Inflammatory macrophage (primary cell): ENCODE results near the gene DSE.

ENCODE experiments used
- DNase-seq, 2 donors: peaks; one replicate each; pipeline ENCODE4 v3.0.0-alpha.2; 2020 to 2022

DSE gene

DNA sequence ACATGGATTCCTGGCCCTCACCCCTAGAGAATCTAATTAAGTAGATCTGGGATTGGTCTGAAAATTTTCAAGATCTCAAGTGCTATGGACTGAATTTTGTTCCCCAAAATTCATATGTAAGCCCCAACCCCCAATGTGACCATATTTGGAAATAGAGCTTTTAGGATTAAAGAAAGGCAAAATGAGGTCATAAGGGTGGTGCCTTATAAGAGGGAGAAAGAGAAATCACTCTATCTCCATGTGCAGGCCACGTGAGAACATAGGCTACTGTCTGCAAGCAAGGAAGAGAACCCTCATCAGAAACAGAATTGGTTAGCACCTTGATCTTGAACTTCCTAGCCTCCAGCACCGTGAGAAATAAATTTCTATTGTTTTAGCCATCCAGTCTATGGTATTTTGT lies 8.5 kb upstream of the DSE start:
- DNase-seq: peak in 1 of 2 donors; percentile 72

- DNase-seq: peak; percentile 73 to 91
Measured at GRCh38 chr6:116363759-116364158, 7.0 kb upstream of the DSE start.

- DNase-seq: peak; percentile 43 to 67
Measured at GRCh38 chr6:116364321-116364720, 6.4 kb upstream of the DSE start.

DNA sequence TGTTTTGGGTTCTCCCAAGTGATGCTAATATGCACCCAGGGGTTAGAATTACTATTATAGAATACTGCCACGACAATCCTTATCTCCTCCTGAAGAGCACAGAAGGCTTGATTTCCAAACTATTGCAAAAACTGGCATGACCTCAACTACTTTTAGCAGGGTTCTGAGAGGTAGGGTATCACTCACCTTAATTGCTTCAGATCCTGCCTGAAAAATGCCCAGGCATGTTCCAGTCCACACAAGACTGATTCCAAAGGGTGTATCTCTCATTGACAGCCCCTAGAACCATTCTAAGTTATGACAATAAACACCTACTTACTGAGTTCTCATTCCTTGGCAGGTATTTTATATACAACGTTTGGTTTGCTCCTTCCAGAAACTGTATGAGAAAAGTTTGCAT lies 5.0 kb upstream of the DSE start:
- no peak for DNase-seq

DNA sequence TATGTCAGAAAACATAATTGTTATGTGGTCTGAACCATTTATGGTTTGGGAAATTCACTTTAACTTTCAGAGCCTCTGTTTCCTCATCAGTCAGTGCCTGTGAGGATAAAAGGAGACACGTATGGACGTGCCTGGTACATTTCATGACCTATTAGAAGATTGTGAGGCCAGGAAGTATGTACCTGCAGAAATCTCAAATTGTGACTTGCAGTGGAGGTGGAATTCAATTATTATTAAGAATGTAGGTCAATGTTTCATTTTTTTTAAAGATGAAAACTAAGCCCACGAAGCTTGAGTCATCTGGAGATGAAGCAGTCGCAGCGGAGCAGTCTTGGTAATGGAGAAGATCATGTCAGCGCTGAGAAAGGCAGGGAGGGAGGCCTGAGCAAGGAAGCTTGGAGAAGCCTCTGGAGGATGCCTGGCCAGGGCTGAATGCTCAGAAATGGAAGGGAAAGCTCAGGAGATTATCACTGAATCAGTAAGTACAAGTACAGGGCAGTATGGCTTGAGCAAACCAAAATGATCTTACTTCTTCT lies 3.9 kb upstream of the DSE start:
- no peak for DNase-seq

GRCh38 chr6:116369540-116369939 lies 1.2 kb upstream of the DSE start:
- DNase-seq: peak in 1 of 2 donors; percentile 57

GRCh38 chr6:116369964-116370759 lies 585 bp upstream of the DSE start:
- no peak for DNase-seq

GRCh38 chr6:116371120-116371917 lies 572 bp downstream of the DSE start:
- peak; percentile 67 to 82 for DNase-seq

DNA sequence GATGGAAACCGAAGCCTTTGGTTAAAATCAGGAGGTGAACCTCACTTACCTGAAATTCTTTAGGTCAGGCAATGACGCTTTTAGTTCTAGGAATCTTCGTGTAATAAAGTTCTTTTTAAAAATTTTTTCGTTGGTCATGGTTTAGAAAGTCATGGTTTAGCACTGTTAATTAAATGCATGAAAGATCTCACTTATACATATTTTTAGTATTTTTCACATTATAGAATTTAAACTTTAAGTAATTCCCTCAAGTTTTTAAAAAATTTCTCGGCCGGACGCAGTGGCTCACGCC lies 1.1 kb downstream of the DSE start:
- no peak for DNase-seq

- DNase-seq: no peak
Measured at GRCh38 chr6:116373300-116373699, 2.6 kb downstream of the DSE start.

DNA sequence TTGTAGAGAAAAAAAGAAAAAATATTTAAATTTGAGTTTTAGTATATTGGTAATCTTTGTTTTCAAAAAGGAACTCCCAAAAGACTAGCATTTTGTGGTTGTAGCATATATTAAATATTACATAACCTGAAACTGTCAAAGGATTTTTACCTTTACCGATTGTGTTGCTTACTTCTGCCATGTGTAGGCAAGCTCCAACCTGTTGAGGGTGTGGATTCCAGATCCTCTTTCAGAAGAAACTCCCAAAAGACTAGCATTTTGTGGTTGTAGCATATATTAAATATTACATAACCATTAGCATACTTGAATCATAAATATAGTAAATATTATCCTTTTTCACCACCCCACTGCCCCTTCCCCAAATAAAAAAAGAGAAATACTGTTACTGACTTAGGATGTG lies 3.2 kb downstream of the DSE start:
- no peak for DNase-seq

- no peak for DNase-seq
Measured at GRCh38 chr6:116374586-116374985, 3.8 kb downstream of the DSE start.

- DNase-seq: no peak
Measured at GRCh38 chr6:116375262-116375661, 4.5 kb downstream of the DSE start.

GRCh38 chr6:116376149-116376548 lies 5.4 kb downstream of the DSE start:
- no peak for DNase-seq

GRCh38 chr6:116379764-116380163 lies 9.0 kb downstream of the DSE start:
- no peak for DNase-seq

GRCh38 chr6:116380346-116380745 lies 9.6 kb downstream of the DSE start:
- DNase-seq: no peak

GRCh38 chr6:116381000-116381399 lies 10.3 kb downstream of the DSE start:
- no peak for DNase-seq

DNA sequence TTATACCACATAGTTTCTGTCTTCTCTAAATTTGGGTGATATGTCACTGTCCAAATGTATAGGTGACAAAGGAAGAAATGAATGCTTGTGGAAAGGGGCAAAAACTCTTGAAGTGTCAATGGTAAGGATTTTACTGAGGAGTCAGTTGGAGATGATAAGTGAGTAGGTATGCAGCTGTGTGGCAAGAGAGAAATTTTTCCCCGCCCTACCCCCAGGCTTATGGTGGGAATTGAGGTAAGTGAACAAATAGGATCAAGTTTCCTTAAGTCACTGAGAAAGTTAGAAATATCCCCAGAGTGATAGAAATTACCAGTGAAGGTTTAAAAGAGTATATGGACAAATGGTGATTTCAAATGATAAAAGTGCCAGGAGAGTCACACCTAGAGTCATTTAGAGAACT lies 11.8 kb downstream of the DSE start:
- DNase-seq: no peak

- DNase-seq: no peak
Measured at GRCh38 chr6:116384727-116385458, 14.1 kb downstream of the DSE start.

GRCh38 chr6:116385459-116385802 lies 14.7 kb downstream of the DSE start:
- DNase-seq: peak; percentile 59 to 67

DNA sequence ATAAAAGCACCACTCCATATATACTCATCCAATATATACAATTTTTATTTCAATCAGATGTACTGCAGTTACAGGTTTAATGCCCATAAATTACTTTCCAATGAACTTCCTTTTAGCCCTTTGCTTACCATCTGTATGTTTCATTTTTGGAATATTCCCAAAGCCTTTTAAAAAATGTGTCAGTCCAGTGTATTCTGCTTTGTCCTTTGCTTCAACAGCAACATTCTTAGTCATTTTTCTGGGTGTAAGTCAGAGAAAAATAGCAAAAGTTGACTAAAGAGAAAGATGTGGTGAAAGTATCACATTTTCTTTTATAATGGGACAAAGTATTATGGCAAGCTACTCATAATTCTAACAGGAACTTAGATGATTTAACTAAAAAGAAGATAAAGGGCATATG lies 15.2 kb downstream of the DSE start:
- no peak for DNase-seq

DNA sequence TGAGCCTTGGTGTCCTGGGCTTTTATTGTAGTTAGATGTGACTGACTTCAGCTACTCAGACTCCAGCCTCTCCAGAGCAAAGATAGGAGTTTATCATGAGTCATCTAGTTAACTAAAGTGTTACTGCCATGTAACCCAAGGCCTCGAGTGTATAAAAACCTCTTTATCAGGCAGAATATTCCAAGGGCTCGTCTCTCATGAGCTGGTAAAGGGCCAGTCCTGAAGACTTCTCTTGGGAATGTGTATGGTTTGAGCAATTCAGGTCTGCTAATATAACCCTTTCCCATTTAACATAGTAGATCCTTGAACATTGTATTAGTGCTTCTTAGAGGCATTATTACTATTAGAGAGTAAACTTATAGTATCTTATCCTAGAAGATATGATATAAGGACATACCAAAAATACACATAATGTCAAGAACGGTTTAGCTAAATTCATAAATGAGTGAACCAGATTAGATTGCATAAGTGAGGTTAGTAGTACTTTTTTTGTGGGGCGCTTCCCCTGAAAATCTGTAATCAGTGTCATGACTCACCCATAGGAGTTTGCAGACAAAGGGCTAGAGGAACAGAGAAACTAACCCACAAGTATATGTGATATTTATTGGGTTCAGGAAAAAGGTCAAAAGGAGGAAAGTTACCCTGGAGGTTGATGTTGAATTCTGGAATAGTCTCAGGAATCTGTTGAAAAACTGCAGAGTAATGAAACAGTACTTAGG lies 16.0 kb downstream of the DSE start:
- DNase-seq: peak; percentile 69 to 79

DNA sequence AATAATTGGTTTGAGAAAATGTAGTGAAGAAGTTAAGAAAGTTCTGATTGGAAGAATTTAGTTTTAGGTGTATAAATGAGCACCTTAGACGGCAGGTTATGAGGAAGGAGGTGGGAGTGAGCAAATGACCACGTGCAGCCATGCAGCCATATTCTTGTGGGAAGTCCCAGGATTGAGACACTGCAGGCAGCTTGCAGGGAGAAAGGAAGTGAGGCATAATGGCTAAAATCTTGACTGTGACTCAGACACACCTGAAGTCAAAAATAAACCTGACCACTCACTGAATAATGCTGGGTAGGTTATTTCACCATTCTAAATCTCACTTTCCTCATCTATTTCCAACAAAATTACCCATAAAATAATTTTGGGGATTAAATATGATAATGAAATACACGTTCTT lies 16.6 kb downstream of the DSE start:
- DNase-seq: peak; percentile 76 to 85
